ENCODE measurements around the gene TNC. TPM values are rescaled to one million over a fixed set of nuclear protein-coding genes. Genes with fewer than 3 reads are reported as not detected.

The TNC gene
- total RNA-seq, 1 experiment from 2014 or later: 11.4 TPM

DNA sequence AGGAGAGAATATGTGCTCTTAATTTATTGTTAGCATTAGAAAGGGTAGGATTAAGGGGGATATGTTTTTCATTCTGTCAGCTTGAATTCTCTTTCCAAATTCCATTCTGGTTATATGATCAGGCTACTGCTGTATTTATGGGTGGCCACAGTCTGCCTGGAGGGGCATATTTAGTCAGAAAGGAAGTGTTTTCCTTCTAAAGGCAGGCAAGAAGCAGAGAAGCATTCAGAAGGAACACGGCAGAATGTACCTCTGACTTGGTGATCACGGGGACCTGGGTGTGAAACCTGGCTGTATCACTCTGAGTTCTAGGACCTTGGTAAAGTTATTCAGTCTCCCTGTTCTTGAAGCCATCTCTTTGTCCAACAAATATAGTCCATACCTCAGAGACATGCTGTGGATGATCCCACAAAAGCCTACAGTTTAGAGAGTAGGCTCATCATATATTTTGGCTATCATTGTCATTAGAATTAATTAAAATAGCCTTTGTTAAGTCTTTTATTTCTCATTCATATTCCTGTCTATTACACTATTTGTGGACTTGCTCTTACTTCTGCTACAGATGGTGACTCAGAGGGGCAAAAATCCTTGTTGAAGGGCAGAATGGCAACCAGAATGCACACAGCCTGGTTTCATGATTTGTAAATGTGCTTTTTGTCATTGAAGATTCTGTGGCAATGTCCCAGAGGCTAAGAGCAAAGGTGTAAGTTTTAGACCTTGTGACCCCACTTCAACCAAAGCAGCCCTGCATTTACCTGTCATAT is 2.7 kb downstream of the TNC start:
- Mint-ChIP-seq H3K27ac (ENCODE audit: unreplicated experiment) (no peak overlapping the region), H3K27me3 (ENCODE audit: insufficient read depth, unreplicated experiment) (no peaks in the 10 kb centered on the region), H3K36me3 (ENCODE audit: insufficient read depth, unreplicated experiment) (no peaks in the 10 kb centered on the region), H3K9me3 (ENCODE audit: unreplicated experiment) (no peaks in the 10 kb centered on the region), H3K4me3 (ENCODE audit: unreplicated experiment) (no peak overlapping the region), H3K4me1 (ENCODE audit: low read depth, unreplicated experiment) (no peaks in the 10 kb centered on the region)
- no TSS peak for BruUV-seq (replicated peaks)
- Histone ChIP-seq H3K27me3 (replicated peaks; ENCODE audit: control insufficient read depth, insufficient read depth, low read length) (no peaks in the 10 kb centered on the region; the same call in 1 of the 2 replicates), H3K4me3 (ENCODE audit: low read depth, low read length) (no peak overlapping the region), H3K4me1 (no peaks in the 10 kb centered on the region), H3K36me3 (ENCODE audit: control insufficient read depth, insufficient read depth, low read length) (no peaks in the 10 kb centered on the region), H3K9me3 (no peaks in the 10 kb centered on the region)
- DNase-seq: no peak
- ChIA-PET POLR2A (no interaction called here), CTCF (no interaction called here)
- TF ChIP-seq CTCF (IDR thresholded peaks at IDR 0.05; ENCODE audit: insufficient read depth in 1 of 2, low read depth in 1 of 2, low read length in 1 of 2, severe bottlenecking in 1 of 2, unreplicated experiment in 1 of 2): no peak
- intact Hi-C loops (cut with micrococcal nuclease; ENCODE audit: unreplicated experiment): no loop called here

DNA sequence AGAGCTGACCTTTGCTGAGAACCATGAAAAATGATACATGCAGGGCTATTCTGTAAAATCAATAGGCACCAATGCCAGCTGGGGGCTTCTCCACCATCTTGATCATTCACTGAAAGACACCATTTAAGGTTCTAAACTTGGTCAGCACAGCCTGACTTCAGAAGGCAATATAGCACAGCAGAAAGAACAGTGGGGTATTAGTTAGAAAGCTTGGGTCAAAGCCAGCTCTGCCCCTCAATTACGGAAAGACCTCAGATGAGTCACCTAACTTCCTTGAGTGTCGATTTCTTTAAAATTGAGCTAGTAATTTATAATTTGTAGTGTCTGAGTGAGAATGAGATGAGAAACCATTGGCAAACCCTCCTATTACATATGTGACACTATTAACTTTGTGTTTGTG is 3.4 kb downstream of the TNC start:
- no peak overlapping the region for H3K27ac Mint-ChIP-seq (ENCODE audit: unreplicated experiment)
- POLR2A ChIA-PET: no interaction called here
- no peak for DNase-seq
- no peaks in the 10 kb centered on the region for H3K27me3 Mint-ChIP-seq (ENCODE audit: insufficient read depth, unreplicated experiment)
- intact Hi-C loops (cut with micrococcal nuclease; ENCODE audit: unreplicated experiment): no loop called here
- BruUV-seq (replicated peaks): no TSS peak
- CTCF ChIA-PET: no interaction called here
- TF ChIP-seq CTCF (IDR thresholded peaks at IDR 0.05; ENCODE audit: insufficient read depth in 1 of 2, low read depth in 1 of 2, low read length in 1 of 2, severe bottlenecking in 1 of 2, unreplicated experiment in 1 of 2): no peak
- no peaks in the 10 kb centered on the region for H3K36me3 Mint-ChIP-seq (ENCODE audit: insufficient read depth, unreplicated experiment)
- Histone ChIP-seq H3K9me3 (no peaks in the 10 kb centered on the region), H3K4me1 (no peaks in the 10 kb centered on the region), H3K36me3 (ENCODE audit: control insufficient read depth, insufficient read depth, low read length) (no peaks in the 10 kb centered on the region), H3K27me3 (replicated peaks; ENCODE audit: control insufficient read depth, insufficient read depth, low read length) (no peaks in the 10 kb centered on the region; the same call in 1 of the 2 replicates), H3K4me3 (ENCODE audit: low read depth, low read length) (no peak overlapping the region)
- peaks cover 4% of the 10 kb centered on the region for H3K4me1 Mint-ChIP-seq (ENCODE audit: low read depth, unreplicated experiment)
- H3K9me3 Mint-ChIP-seq (ENCODE audit: unreplicated experiment): no peaks in the 10 kb centered on the region
- no peak overlapping the region for H3K4me3 Mint-ChIP-seq (ENCODE audit: unreplicated experiment)

DNA sequence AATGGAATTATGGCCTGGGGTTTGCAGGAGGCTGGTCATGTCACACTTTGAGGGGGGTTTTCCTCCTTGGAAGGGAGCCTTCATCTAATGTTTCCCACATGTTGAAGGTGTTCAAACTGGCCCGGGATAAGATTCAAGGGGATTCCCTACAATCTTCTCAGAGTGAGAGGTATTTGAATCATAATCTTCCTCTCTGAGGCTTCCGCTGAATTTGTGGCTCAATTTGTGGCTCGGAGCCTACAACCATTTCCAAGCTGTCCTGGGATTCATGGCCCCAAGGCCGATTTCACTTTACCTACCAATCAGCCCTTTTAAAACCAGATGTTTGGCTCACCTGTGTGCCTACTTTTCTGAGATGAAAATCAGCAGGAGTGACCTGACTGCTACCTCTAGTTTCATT is 3.9 kb downstream of the TNC start:
- Histone ChIP-seq H3K36me3 (ENCODE audit: control insufficient read depth, insufficient read depth, low read length) (no peaks in the 10 kb centered on the region), H3K4me1 (no peaks in the 10 kb centered on the region), H3K27me3 (replicated peaks; ENCODE audit: control insufficient read depth, insufficient read depth, low read length) (no peaks in the 10 kb centered on the region; the same call in 1 of the 2 replicates), H3K4me3 (ENCODE audit: low read depth, low read length) (no peak overlapping the region), H3K9me3 (no peaks in the 10 kb centered on the region)
- intact Hi-C loops (cut with micrococcal nuclease; ENCODE audit: unreplicated experiment): no loop called here
- POLR2A ChIA-PET: no interaction called here
- Mint-ChIP-seq H3K4me3 (ENCODE audit: unreplicated experiment) (no peak overlapping the region), H3K27me3 (ENCODE audit: insufficient read depth, unreplicated experiment) (no peaks in the 10 kb centered on the region), H3K36me3 (ENCODE audit: insufficient read depth, unreplicated experiment) (no peaks in the 10 kb centered on the region), H3K4me1 (ENCODE audit: low read depth, unreplicated experiment) (peaks cover 9% of the 10 kb centered on the region), H3K27ac (ENCODE audit: unreplicated experiment) (no peak overlapping the region), H3K9me3 (ENCODE audit: unreplicated experiment) (no peaks in the 10 kb centered on the region)
- no TSS peak for BruUV-seq (replicated peaks)
- TF ChIP-seq CTCF (IDR thresholded peaks at IDR 0.05; ENCODE audit: insufficient read depth in 1 of 2, low read depth in 1 of 2, low read length in 1 of 2, severe bottlenecking in 1 of 2, unreplicated experiment in 1 of 2): no peak
- CTCF ChIA-PET: no interaction called here
- no peak for DNase-seq
